Endodermal cell (in vitro differentiated cells): ENCODE results near the gene ADAMTSL4. TPM values are rescaled to one million over a fixed set of nuclear protein-coding genes. Genes with fewer than 3 reads are reported as not detected.
"Not testable (repeated sequence)": the region's sequence is repeated elsewhere in the genome, so short reads cannot be mapped to it uniquely, and the experiment has no call there.

Experiments
- DNase-seq: peaks from one replicate; pipeline ENCODE4 v3.0.0-alpha.2; 2017
- H3K27ac ChIP-seq: 2 replicates; pipeline ENCODE4 v1.5.1; 2013; ENCODE audit warnings: mild to moderate bottlenecking, low read depth, low read length, moderate library complexity
- H3K27me3 ChIP-seq: 2 replicates; pipeline ENCODE4 v1.6.1; 2013; ENCODE audit warnings: mild to moderate bottlenecking, low read length, moderate library complexity; ENCODE audit not compliant: insufficient read depth, control insufficient read depth, poor library complexity, severe bottlenecking
- H3K36me3 ChIP-seq: 2 replicates; pipeline ENCODE4 v1.7.0; 2013; ENCODE audit warnings: mild to moderate bottlenecking, low read length, moderate library complexity; ENCODE audit not compliant: control insufficient read depth, insufficient read depth
- H3K4me1 ChIP-seq: one replicate; pipeline ENCODE4 v1.7.0; 2013; ENCODE audit warnings: low read length; ENCODE audit not compliant: control insufficient read depth, insufficient read depth
- H3K4me3 ChIP-seq: 2 replicates; pipeline ENCODE4 v1.5.1; 2013; ENCODE audit warnings: mild to moderate bottlenecking, low read length, moderate library complexity
- H3K9ac ChIP-seq: 2 replicates; pipeline ENCODE4 v1.6.1; 2013; ENCODE audit warnings: mild to moderate bottlenecking, low read length, moderate library complexity; ENCODE audit not compliant: poor library complexity, severe bottlenecking; ENCODE audit errors: extremely low read depth
- H3K9me3 ChIP-seq: 2 replicates; pipeline ENCODE4 v1.6.1; 2013; ENCODE audit warnings: mild to moderate bottlenecking, low read length, moderate library complexity; ENCODE audit not compliant: control insufficient read depth
- H3K27ac Mint-ChIP-seq: 2 replicates; pipeline ENCODE4 v1.8.0; 2020; ENCODE audit warnings: mixed read lengths
- H3K27me3 Mint-ChIP-seq: 2 replicates; pipeline ENCODE4 v1.8.0; 2021; ENCODE audit warnings: mild to moderate bottlenecking, mixed read lengths; ENCODE audit not compliant: insufficient read depth
- H3K36me3 Mint-ChIP-seq: 2 replicates; pipeline ENCODE4 v1.8.0; 2020; ENCODE audit warnings: low read depth, mixed read lengths
- H3K4me1 Mint-ChIP-seq: 2 replicates; pipeline ENCODE4 v1.8.0; 2020; ENCODE audit warnings: mixed read lengths
- H3K4me3 Mint-ChIP-seq: 2 replicates; pipeline ENCODE4 v1.8.0; 2020; ENCODE audit warnings: mild to moderate bottlenecking, moderate library complexity, mixed read lengths
- H3K9me3 Mint-ChIP-seq: 2 replicates; pipeline ENCODE4 v1.8.0; 2020; ENCODE audit warnings: mild to moderate bottlenecking, mixed read lengths
- WGBS, 2 experiments: methylation state at CpG; one replicate each; pipeline versions ENCODE4 v1.1.5 to v1.1.7; 2013; ENCODE audit warnings: missing lambda C conversion rate in 2 of 2, mixed read lengths in 1 of 2; ENCODE audit not compliant: insufficient coverage in 1 of 2, insufficient read length in 1 of 2; 5-methylcytosine and 5-hydroxymethylcytosine counted together
- total RNA-seq, 2 donors: library from RNA; stranded (reverse); fragmentation: NEBNext Ultra II Directional in 1 of 2; extraction: Animal tissue kit (Norgen Biotek cat#: 25700) in 1 of 2; gene quantifications; 2 replicates in 1 of 2; 3 replicates in 1 of 2; pipeline ENCODE4 v1.2.1, GENCODE V29; 2021
- TF ChIP-seq, protein P1 (sequence below): fragments of 200-600 bp; sonication (generic); conservative IDR thresholded peaks from 2 replicates; pipeline ENCODE4 v1.5.0; 2021; ENCODE audit warnings: antibody characterized with exemption, mild to moderate bottlenecking

ADAMTSL4 gene
- total RNA-seq, 2 donors from 2014 or later = 3.7 to 3.9 TPM

DNA sequence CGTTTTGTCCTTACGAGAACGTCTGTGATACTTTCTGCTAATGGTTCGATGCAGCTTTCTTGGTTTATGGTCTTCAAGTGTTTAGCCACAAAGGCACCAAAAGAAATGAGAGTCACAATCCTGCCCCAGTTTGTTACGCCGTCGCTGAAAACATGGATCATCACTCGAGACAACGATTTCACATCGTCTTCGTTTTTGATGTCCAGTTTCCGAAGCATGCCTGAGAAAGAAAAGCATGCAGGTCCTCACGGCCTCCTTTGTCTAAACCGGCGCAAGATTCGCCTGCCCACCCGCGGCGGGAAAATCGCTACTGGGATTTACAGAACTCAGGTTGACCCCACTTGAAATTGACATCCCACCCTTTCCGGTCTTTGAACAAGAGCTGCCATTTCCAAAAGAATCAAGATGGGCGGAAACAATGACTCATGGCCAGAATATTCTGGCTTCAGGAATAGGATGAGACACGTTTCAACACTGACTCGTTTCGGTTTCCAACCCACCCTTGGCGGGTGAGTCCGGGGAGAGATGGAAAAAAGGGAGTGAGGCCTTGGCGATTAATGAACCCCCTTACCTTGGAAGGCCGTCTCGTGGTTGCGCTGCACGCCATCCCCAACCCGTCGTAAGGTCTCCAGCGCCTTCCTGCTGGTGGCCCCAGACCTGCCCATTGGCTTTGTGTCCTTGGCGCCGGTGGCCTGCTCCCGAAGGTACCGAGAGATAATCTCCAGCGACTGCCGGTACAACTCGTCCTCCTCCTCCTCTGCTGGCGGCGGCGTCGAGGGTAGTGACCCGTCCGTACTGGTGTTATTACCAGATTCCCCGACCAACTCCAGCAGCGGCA lies 29.3 kb downstream of the ADAMTSL4 start:
- H3K27ac Mint-ChIP-seq = peak overlapping the region; percentile 100
- peaks cover 25% of the 10 kb centered on the region for H3K4me1 Mint-ChIP-seq
- Histone ChIP-seq H3K27me3 (no peaks in the 10 kb centered on the region), H3K9ac (peak overlapping the region; percentile 100), H3K4me3 (peak overlapping the region; percentile 92), H3K27ac (peak overlapping the region; percentile 100), H3K36me3 (peaks cover 53% of the 10 kb centered on the region), H3K9me3 (no peaks in the 10 kb centered on the region), H3K4me1 (peaks cover 6% of the 10 kb centered on the region)
- peak overlapping the region; percentile 98 for H3K4me3 Mint-ChIP-seq
- TF ChIP-seq, protein P1, sequence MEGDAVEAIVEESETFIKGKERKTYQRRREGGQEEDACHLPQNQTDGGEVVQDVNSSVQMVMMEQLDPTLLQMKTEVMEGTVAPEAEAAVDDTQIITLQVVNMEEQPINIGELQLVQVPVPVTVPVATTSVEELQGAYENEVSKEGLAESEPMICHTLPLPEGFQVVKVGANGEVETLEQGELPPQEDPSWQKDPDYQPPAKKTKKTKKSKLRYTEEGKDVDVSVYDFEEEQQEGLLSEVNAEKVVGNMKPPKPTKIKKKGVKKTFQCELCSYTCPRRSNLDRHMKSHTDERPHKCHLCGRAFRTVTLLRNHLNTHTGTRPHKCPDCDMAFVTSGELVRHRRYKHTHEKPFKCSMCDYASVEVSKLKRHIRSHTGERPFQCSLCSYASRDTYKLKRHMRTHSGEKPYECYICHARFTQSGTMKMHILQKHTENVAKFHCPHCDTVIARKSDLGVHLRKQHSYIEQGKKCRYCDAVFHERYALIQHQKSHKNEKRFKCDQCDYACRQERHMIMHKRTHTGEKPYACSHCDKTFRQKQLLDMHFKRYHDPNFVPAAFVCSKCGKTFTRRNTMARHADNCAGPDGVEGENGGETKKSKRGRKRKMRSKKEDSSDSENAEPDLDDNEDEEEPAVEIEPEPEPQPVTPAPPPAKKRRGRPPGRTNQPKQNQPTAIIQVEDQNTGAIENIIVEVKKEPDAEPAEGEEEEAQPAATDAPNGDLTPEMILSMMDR = no peak
- DNase-seq = peak; percentile 59
- H3K27me3 Mint-ChIP-seq = no peaks in the 10 kb centered on the region
- no peaks in the 10 kb centered on the region for H3K9me3 Mint-ChIP-seq
- 0 to 1% methylated on average over 34 to 50 of the region's 50 CpGs for WGBS, 2 experiments
- peaks cover 54% of the 10 kb centered on the region for H3K36me3 Mint-ChIP-seq

DNA sequence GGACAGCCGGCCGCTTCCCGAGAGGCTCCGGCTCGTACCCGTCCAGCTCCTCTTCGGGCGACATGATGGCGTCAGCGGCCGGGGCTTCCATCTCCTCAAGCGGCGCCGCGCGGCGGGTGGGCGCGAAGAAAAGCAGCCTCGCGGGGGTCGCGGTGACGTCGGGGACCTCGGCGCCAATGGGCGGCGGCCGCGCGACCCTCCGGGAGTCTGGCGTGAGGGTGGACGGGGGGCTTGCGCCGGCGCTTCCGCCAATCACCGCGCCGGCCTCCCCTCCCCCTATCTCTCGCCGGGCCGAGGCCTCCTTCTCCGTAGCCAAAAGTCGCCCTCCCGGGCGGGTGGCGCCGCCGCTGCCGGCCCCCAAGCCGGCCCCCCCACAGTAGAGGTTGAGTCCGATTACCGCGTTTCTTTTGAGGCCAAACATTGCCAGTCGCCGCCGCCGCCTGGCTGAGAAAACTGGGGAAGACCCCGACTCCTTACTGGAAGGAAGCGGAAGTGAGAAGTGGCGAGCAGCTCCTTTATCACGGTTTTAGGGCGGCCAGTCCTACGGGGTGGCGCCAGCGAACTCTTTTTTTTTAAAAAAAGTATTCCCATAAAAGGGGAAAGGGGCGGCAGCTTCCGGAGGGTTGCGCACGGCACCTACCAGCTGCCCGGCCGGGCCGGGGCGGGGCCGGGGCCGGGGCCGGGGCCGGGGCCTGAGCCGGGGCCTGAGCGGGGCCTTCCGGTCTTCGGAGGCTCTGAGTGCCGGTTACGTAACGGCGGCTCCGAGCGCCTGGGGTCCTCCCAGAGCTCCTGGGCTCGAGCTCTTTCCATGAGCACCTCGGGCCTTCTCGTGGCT lies 30.1 kb downstream of the ADAMTSL4 start, which contains the start of gene MCL1:
MCL1 (minus strand) TSS at position 501 of the 835 bp plus-strand sequence; CDS start at position 421, 80 bp downstream.
- Histone ChIP-seq H3K36me3 (peaks cover 46% of the 10 kb centered on the region), H3K9me3 (no peaks in the 10 kb centered on the region), H3K4me3 (peak within 1 kb of the TSS; percentile 92), H3K4me1 (peaks cover 6% of the 10 kb centered on the region), H3K27ac (peak within 1 kb of the TSS; percentile 100), H3K27me3 (no peaks in the 10 kb centered on the region), H3K9ac (peak within 1 kb of the TSS; percentile 100)
- H3K27ac Mint-ChIP-seq = peak within 1 kb of the TSS; percentile 100
- H3K4me1 Mint-ChIP-seq = peaks cover 23% of the 10 kb centered on the region
- TF ChIP-seq, protein P1 = no peak
- H3K9me3 Mint-ChIP-seq = no peaks in the 10 kb centered on the region
- H3K4me3 Mint-ChIP-seq = peak within 1 kb of the TSS; percentile 98
- H3K36me3 Mint-ChIP-seq = peaks cover 48% of the 10 kb centered on the region
- H3K27me3 Mint-ChIP-seq = no peaks in the 10 kb centered on the region
- DNase-seq = peak; percentile 97
- 0% methylated on average over 39 to 94 of the region's 94 CpGs for WGBS, 2 experiments

- H3K27ac ChIP-seq = peak overlapping the region; percentile 100
- Mint-ChIP-seq H3K4me3 (peak overlapping the region; percentile 98), H3K36me3 (peaks cover 44% of the 10 kb centered on the region), H3K27me3 (no peaks in the 10 kb centered on the region), H3K9me3 (no peaks in the 10 kb centered on the region), H3K27ac (peak overlapping the region; percentile 99), H3K4me1 (peaks cover 16% of the 10 kb centered on the region)
- peak overlapping the region; percentile 84 for H3K9ac ChIP-seq
- H3K36me3 ChIP-seq = peaks cover 38% of the 10 kb centered on the region
- TF ChIP-seq, protein P1 = no peak
- no peaks in the 10 kb centered on the region for H3K4me1 ChIP-seq
- no peaks in the 10 kb centered on the region for H3K27me3 ChIP-seq
- H3K4me3 ChIP-seq = peak overlapping the region; percentile 90
- no peaks in the 10 kb centered on the region for H3K9me3 ChIP-seq
- 81 to 82% methylated on average over 6 to 15 of the region's 15 CpGs for WGBS, 2 experiments
- DNase-seq = no peak
Observed at GRCh38 chr1:150579945-150580642, 30.9 kb downstream of the ADAMTSL4 start.

- 96 to 100% methylated on average over 3 of the region's 3 CpGs for WGBS, 2 experiments
- H3K4me1 ChIP-seq, H3K4me3 ChIP-seq, DNase-seq, H3K27ac ChIP-seq, H3K9me3 ChIP-seq, H3K4me1 Mint-ChIP-seq, H3K9me3 Mint-ChIP-seq, H3K27me3 ChIP-seq, H3K27me3 Mint-ChIP-seq, H3K9ac ChIP-seq: not testable (repeated sequence)
- peaks cover 30% of the 10 kb centered on the region for H3K36me3 ChIP-seq
- peaks cover 41% of the 10 kb centered on the region for H3K36me3 Mint-ChIP-seq
- H3K4me3 Mint-ChIP-seq = peak overlapping the region; percentile 98
- H3K27ac Mint-ChIP-seq = peak overlapping the region; percentile 99
Observed at GRCh38 chr1:150580966-150581365, 31.8 kb downstream of the ADAMTSL4 start.
